ENCODE data around the gene OSBPL7. TPM values are rescaled to one million over a fixed set of nuclear protein-coding genes. Genes with fewer than 3 reads are reported as not detected.
A peak's percentile ranks its signal among the peaks of the same experiment; 100 is the strongest.
"Not testable (repeated sequence)": the region's sequence is repeated elsewhere in the genome, so short reads cannot be mapped to it uniquely, and the experiment has no call there.

Gene OSBPL7
- total RNA-seq, 1 donor from 2014 or later, result 18.6 TPM

DNA sequence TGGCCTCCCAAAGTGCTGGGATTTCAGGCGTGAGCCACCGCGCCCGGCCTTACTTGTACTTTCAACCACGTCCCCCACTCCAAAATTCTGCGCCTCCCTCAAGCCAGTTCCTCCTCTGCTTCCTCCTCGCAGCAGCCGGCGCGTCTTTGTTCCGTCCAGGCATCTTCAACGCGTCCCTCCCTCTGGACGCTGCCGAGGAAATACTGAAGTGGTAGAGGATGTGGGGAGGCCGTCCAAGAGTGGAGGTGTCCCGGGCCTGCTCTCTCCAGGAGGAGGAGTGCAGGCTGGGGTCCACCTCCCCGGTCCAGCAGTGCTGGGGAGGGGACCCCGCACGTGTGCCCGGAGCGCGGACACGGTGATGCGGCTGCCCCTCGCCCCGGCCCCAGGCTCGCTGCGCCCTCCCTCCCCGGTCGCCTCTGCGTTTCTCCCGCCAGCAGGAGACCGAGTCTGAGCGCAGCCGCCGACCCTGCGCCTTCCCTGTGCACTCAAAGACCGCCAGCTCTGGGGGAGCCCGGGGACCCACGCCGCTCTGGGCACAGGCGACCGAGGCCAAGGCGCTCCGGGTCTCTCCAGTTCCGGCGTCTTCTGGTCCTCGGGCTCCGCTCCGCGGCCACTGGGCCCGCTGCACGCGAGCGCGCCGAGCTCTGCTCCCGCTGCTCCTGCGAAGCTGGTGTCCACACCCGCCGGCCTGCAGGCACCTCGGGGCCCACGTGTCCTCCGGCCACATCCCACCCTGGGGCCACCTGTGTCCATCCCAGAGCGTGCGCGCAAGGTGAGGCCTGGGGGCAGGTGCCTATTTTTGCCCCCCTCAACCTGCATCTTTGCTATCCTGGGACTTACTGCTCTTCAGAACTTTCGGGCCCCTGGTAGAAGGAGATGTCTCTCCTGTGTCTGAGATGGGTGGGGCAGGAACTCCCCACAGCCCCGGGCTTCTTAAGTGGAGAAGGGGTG lies 31.7 kb downstream of the OSBPL7 start:
- peak overlapping the region; percentile 64 for H3K4me3 Mint-ChIP-seq
- peaks cover 70% of the 10 kb centered on the region for H3K27me3 Mint-ChIP-seq (ENCODE audit: insufficient read depth)
- H3K27ac Mint-ChIP-seq, result no peak overlapping the region
- peak; percentile 44 for DNase-seq (ENCODE audit: low spot score)
- no peaks in the 10 kb centered on the region for H3K9me3 Mint-ChIP-seq
- intact Hi-C loops (cut with micrococcal nuclease), result loop anchor here (1.0 to 5.0 kb wide), 3 partner anchors 14 to 92 kb away; no protein-coding TSS in a partner anchor
- no peaks in the 10 kb centered on the region for H3K36me3 Mint-ChIP-seq (ENCODE audit: low read depth)
- no peaks in the 10 kb centered on the region for H3K4me1 Mint-ChIP-seq (ENCODE audit: low read depth)

DNA sequence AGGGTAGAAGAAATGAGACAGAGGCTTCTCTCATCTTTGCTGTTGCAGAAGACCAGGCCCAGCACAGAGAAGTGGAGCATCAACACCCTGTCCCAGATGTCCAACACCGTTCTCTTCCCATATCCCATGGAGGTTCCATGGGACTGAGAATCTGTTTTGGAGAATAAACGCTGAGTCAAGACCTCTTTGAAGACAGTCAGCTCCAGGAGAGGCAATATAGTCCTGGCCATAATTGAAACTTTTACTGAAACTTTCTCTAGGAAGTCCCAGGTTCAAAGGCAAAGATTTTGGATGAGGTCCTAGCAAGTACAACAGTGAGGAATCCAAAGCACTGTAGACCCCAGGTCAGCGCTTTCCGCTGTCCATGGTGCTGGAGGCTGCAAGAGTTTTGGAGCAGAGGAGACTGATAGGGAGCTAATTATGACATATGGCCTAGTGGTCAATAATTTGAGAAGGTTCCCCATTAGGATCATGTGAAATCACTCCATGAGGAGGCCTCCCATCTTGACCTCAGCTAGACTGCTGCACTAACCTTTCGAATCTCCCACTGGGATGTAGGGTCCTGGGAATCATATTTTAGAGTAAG lies 36.0 kb downstream of the OSBPL7 start:
- H3K9me3 Mint-ChIP-seq, result no peaks in the 10 kb centered on the region
- no peaks in the 10 kb centered on the region for H3K4me1 Mint-ChIP-seq (ENCODE audit: low read depth)
- intact Hi-C loops (cut with micrococcal nuclease), result loop anchor here (1.0 kb wide), 1 partner anchor 9 kb away; no protein-coding TSS in a partner anchor
- no peak overlapping the region for H3K27ac Mint-ChIP-seq
- DNase-seq (ENCODE audit: low spot score), result no peak
- H3K36me3 Mint-ChIP-seq (ENCODE audit: low read depth), result no peaks in the 10 kb centered on the region
- no peak overlapping the region for H3K4me3 Mint-ChIP-seq
- H3K27me3 Mint-ChIP-seq (ENCODE audit: insufficient read depth), result peaks cover 53% of the 10 kb centered on the region

DNA sequence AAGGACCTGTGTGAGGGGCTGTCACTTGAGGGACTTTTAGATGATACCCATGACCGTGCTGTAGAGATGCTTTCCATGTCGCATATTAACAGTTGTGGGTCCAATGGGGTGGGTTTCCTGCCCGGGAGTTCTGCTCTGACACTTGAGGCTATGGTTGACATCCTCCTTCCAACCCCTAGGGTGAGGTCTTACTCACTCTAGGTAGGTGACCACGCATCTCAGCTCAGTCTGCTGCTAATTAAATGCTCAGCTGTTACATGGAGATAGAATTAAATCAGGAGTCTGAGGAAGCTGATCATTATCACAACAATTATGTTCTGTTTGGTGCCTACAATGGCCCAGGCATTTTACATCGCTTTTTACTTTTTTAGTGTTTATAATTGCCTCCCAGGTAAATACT lies 40.2 kb downstream of the OSBPL7 start:
- DNase-seq (ENCODE audit: low spot score), result no peak
- Mint-ChIP-seq H3K4me3 (no peak overlapping the region), H3K4me1 (ENCODE audit: low read depth) (no peaks in the 10 kb centered on the region), H3K9me3 (no peaks in the 10 kb centered on the region), H3K36me3 (ENCODE audit: low read depth) (no peaks in the 10 kb centered on the region), H3K27ac (no peak overlapping the region), H3K27me3 (ENCODE audit: insufficient read depth) (peaks cover 57% of the 10 kb centered on the region)
- intact Hi-C loops (cut with micrococcal nuclease), result no loop called here

DNA sequence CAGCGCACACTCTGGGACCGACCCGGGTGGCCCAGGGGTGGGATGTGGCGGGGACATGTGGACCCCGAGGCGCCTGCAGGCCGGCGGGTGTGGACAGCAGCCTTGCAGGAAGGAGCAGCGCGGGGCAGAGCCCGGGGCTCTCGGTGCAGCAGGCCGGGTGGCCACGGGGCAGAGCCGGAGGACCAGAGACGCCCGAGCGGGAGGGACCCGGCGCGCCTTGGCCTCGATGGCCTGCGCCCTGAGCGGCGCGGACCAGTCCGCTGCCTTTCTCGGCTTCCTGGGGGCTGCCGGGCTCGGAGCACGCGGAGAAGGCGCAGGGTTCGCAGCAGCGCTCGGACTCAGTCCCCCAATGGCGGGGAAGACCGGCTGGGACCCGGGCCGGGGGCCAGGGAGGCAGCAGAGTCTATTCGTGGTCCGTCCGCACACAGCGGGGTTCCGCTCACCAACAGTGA lies 43.4 kb downstream of the OSBPL7 start:
- intact Hi-C loops (cut with micrococcal nuclease), result loop anchor here (5.0 kb wide), 1 partner anchor 44 kb away; the partner anchor contains the start of gene OSBPL7
- H3K9me3 Mint-ChIP-seq, result no peaks in the 10 kb centered on the region
- H3K36me3 Mint-ChIP-seq (ENCODE audit: low read depth), result no peaks in the 10 kb centered on the region
- H3K4me1 Mint-ChIP-seq (ENCODE audit: low read depth), result no peaks in the 10 kb centered on the region
- DNase-seq (ENCODE audit: low spot score), result no peak
- H3K27ac Mint-ChIP-seq, result no peak overlapping the region
- no peak overlapping the region for H3K4me3 Mint-ChIP-seq
- peaks cover 60% of the 10 kb centered on the region for H3K27me3 Mint-ChIP-seq (ENCODE audit: insufficient read depth)

DNA sequence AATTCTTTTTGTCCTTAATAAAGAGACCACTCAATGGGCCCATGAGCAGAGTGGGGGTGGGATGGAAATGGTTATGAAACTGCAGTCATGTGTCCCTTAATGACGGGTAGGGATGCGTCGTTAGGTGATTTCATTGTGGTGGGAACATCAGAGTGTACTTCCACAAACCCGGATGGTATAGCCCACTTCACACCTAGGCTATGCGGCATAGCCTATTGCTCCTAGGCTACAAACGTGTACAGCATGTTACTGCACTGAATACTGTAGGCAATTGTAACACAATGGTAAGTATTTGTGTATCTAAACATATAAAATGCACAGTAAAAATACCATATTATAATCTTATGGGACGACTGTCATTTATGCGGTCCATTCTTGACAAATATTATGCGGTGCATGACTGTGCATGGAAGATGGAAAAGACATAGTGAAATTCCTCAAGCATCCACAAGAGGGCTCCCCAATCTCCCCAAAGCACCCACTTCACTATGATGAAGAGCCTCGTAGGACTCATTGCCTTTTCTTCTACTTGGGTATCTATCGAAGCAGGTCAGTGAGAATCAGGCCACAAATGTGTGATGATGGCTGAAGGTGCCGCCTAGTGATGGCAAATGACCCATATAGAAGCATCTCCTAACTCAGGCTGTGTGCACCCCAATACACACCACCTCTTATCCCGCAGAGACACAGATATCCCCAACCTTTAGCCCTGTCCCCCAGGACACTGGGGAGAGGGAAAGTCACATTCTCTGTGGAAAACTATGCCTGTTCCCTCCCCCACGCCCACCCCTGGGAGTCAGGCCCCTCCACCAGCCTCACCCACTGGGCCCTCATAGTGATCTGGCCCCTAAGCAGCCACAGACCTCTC lies 45.0 kb downstream of the OSBPL7 start:
- peaks cover 52% of the 10 kb centered on the region for H3K27me3 Mint-ChIP-seq (ENCODE audit: insufficient read depth)
- H3K9me3 Mint-ChIP-seq, result no peaks in the 10 kb centered on the region
- peak; percentile 12 for DNase-seq (ENCODE audit: low spot score)
- intact Hi-C loops (cut with micrococcal nuclease), result loop anchor here (1.0 to 5.0 kb wide), 7 partner anchors 9 to 114 kb away; partner anchors contain the start of genes OSBPL7 and TBX21
- H3K4me3 Mint-ChIP-seq, result no peak overlapping the region
- no peaks in the 10 kb centered on the region for H3K4me1 Mint-ChIP-seq (ENCODE audit: low read depth)
- H3K27ac Mint-ChIP-seq, result no peak overlapping the region
- H3K36me3 Mint-ChIP-seq (ENCODE audit: low read depth), result no peaks in the 10 kb centered on the region

DNA sequence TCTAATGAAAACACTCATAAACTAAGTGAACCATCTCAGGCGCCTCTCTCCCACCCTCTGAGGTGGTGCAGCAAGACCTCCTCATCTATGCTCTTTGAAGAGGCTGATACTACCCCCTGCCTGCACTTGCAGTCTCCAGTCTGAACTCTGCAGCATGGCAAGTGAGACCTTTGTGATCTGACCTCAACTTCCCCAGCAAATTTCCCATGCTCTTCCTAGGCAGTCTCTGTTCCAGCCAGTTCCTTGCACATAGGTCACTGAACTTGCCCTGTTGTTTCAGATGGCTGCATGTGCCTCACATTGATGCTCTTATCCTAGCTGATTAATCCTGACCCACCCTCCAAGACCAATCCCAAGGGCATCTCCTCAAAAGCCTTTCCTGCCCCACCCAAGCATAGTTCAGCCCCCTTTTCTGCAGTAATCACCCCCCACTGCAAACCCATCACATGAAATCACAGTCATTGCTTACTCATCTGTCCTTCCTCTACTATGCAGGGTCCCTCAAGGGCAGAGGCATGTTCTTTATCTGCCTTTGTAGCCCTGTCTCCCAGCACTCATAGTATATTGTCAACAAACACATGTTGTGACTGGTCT lies 46.5 kb downstream of the OSBPL7 start:
- H3K27ac Mint-ChIP-seq, result no peak overlapping the region
- H3K27me3 Mint-ChIP-seq (ENCODE audit: insufficient read depth), result peaks cover 44% of the 10 kb centered on the region
- no peak overlapping the region for H3K4me3 Mint-ChIP-seq
- peaks cover 6% of the 10 kb centered on the region for H3K9me3 Mint-ChIP-seq
- no peaks in the 10 kb centered on the region for H3K36me3 Mint-ChIP-seq (ENCODE audit: low read depth)
- intact Hi-C loops (cut with micrococcal nuclease), result loop anchor here (5.0 kb wide), 1 partner anchor 47 kb away; the partner anchor contains the start of gene OSBPL7
- no peak for DNase-seq (ENCODE audit: low spot score)
- H3K4me1 Mint-ChIP-seq (ENCODE audit: low read depth), result no peaks in the 10 kb centered on the region

DNA sequence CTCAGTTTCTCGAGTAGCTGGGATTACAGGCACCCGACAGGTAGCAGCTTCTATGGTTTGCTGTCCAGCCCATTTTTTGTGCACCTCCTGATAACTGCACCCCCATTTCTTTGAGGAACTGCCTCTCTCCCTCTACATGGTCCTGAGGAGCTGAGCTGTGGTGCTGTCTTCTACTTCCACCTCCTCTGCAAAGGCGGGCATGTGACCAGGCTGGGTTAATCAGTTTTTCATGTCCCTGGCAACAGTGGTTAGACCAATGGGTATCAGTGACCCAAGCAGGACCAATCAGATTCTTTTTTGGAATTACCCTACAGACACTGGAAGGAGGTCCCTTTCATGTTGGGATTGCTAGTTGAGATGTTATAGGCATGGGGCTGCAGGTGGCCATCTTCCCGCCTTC lies 47.3 kb downstream of the OSBPL7 start:
- intact Hi-C loops (cut with micrococcal nuclease), result no loop called here
- Mint-ChIP-seq H3K9me3 (peaks cover 6% of the 10 kb centered on the region), H3K4me3 (no peak overlapping the region), H3K4me1 (ENCODE audit: low read depth) (no peaks in the 10 kb centered on the region), H3K36me3 (ENCODE audit: low read depth) (no peaks in the 10 kb centered on the region), H3K27ac (no peak overlapping the region), H3K27me3 (ENCODE audit: insufficient read depth) (peaks cover 40% of the 10 kb centered on the region)
- no peak for DNase-seq (ENCODE audit: low spot score)

DNA sequence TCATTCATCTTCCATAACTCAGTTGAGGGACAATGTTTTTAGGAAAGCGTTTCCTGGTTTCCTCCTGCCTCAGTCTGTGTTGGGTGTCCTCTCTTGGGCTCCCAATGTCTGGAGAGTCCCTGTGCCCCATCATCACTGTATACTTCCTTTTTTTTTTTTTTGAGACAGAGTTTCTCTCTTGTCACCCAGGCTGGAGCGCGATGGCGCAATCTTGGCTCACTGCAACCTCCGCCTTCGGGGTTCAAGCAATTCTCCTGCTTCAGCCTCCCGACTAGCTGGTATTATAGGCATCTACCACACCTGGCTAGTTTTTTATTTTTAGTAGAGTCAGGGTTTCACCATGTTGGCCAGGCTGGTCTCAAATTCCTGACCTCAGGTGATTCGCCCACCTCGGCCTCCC lies 47.9 kb downstream of the OSBPL7 start:
- H3K36me3 Mint-ChIP-seq (ENCODE audit: low read depth); H3K27ac Mint-ChIP-seq; DNase-seq (ENCODE audit: low spot score): not testable (repeated sequence)

DNA sequence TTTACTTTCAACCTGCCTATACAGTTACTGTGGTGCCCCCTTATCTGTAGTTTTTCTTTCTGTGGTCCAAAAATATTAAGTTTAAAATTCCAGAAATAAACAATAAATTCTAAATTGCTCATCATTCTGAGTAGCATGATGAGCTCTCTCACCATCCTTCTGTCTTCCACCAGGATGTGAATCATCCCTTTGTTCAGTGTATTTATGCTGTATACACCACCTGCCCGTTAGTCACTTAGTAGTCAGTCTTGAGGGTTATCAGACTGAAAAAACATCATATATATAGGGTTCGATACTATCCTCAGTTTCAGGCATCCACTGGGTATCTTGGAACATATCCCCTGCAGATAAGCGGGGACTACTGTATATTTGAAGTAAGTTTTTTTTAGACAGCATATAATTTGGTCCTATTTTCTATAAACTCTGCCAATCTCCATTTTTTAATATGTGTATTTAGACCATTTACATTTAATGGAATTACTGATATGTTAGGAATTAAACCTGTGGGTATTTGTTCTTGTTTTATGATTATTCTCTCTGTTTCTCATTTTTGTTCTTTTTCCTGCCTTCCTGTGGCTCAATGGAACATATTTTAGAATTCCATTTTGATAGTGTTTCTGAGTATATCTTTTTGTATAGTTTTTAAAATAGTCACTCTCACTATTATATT lies 57.5 kb downstream of the OSBPL7 start:
- H3K4me1 Mint-ChIP-seq (ENCODE audit: low read depth), result peaks cover 6% of the 10 kb centered on the region
- intact Hi-C loops (cut with micrococcal nuclease), result no loop called here
- peaks cover 34% of the 10 kb centered on the region for H3K27me3 Mint-ChIP-seq (ENCODE audit: insufficient read depth)
- no peaks in the 10 kb centered on the region for H3K36me3 Mint-ChIP-seq (ENCODE audit: low read depth)
- H3K27ac Mint-ChIP-seq, result no peak overlapping the region
- no peak overlapping the region for H3K4me3 Mint-ChIP-seq
- H3K9me3 Mint-ChIP-seq, result peaks cover 25% of the 10 kb centered on the region
- DNase-seq (ENCODE audit: low spot score), result no peak

More for the DNA sequence above, 47.9 kb downstream of the OSBPL7 start:
- H3K4me1 Mint-ChIP-seq (ENCODE audit: low read depth); H3K9me3 Mint-ChIP-seq; H3K4me3 Mint-ChIP-seq; intact Hi-C loops (cut with micrococcal nuclease): not testable (repeated sequence)
- H3K27me3 Mint-ChIP-seq (ENCODE audit: insufficient read depth), result peaks cover 37% of the 10 kb centered on the region

DNA sequence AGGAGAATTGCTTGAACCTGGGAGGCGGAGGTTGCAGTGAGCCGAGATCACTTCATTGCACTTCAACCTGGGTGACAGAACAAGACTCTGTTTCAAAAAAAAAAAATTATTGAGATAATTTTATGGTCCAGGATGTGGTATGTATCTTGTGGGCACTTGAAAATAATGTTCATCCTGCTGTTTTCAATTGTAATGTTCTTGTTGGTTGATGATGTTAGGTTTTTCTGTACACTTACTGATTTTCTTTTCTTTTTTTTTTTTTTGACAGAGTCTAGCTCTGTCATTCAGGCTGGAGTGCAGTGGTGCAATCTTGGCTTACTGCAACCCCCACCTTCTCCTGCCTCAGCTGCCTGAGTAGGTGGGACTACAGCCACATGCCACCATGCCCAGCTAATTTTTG lies 58.9 kb downstream of the OSBPL7 start:
- H3K27ac Mint-ChIP-seq, result no peak overlapping the region
- peaks cover 6% of the 10 kb centered on the region for H3K4me1 Mint-ChIP-seq (ENCODE audit: low read depth)
- peaks cover 27% of the 10 kb centered on the region for H3K9me3 Mint-ChIP-seq
- H3K4me3 Mint-ChIP-seq, result no peak overlapping the region
- intact Hi-C loops (cut with micrococcal nuclease), result no loop called here
- no peaks in the 10 kb centered on the region for H3K36me3 Mint-ChIP-seq (ENCODE audit: low read depth)
- peaks cover 43% of the 10 kb centered on the region for H3K27me3 Mint-ChIP-seq (ENCODE audit: insufficient read depth)
- DNase-seq (ENCODE audit: low spot score), result no peak

DNA sequence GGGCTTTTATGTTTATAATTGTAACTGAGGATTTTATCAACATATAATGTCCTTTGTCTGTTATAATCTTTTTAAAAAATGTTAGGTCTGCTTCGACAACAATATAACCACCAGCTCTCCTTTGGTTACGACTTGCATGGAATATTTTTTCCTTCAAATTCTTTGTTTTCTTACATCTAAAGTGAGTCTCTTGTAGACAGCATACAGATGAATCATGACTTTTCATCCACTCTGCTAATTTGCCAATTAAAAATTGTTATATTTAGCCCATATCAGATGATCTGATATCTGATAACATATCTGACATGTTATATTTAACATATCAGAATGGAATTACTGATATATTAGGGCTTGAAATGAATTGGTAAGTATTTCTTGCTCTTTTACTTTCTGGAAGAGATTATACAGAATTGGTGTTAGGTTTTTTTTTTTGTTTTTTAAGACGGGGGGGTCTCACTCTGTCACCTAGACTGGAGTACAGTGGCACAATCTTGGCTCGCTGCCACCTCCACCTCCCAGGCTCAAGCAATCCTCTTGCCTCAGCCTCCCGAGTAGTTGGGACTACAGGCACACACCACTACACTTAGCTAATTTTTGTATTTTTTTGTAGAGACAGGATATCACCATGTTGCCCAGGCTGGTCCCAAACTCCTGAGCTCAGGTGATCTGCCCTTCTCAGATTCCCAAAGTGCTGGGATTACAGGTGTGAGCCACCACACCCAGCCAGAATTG lies 61.0 kb downstream of the OSBPL7 start:
- DNase-seq (ENCODE audit: low spot score), result no peak
- Mint-ChIP-seq H3K27ac (no peak overlapping the region), H3K9me3 (peaks cover 31% of the 10 kb centered on the region), H3K36me3 (ENCODE audit: low read depth) (no peaks in the 10 kb centered on the region), H3K27me3 (ENCODE audit: insufficient read depth) (peaks cover 38% of the 10 kb centered on the region), H3K4me1 (ENCODE audit: low read depth) (peaks cover 6% of the 10 kb centered on the region), H3K4me3 (no peak overlapping the region)
- intact Hi-C loops (cut with micrococcal nuclease), result no loop called here

Data from activated T-helper 1 cell treated with anti-CD3 and anti-CD28 coated beads, Interleukin-12 subunit alpha, Interleukin-12 subunit beta, Interleukin-2, Interleukin-4 antibody, amounts not matched to agents 30 ng/mL and 10 ng/mL and 1 ng/mL, durations not matched to agents 14 hours and 24 hours and 36 hours (primary cell).